Measurements from ENCODE around the gene TEKT5. TPM values are rescaled to one million over a fixed set of nuclear protein-coding genes. Genes with fewer than 3 reads are reported as not detected.

TEKT5 gene
- total and polyA plus RNA-seq, 2 donors (not counting 1 experiment from before 2014, with no cell fraction given) = 0.06 TPM; not detected in 1

GRCh38 chr16:10617662-10618420, 76.9 kb downstream of the TEKT5 start:
- no peaks in the 10 kb centered on the region for H3K36me3 ChIP-seq (ENCODE audit: control insufficient read depth, insufficient read depth, low read length)
- no peaks in the 10 kb centered on the region for H3K9me3 ChIP-seq (ENCODE audit: control insufficient read depth, insufficient read depth, low read depth, low read length)
- H3K4me3 ChIP-seq (replicated peaks in 1 of 4; ENCODE audit: control extremely low read depth in 1 of 4, insufficient read depth in 1 of 4, low read depth in 3 of 4, low read length in 4 of 4) = no peak overlapping the region
- peak in 1 of 2 donors; percentile 77 for DNase-seq (ENCODE audit: low read depth in 2 of 2)
- TF ChIP-seq CTCF (conservative IDR thresholded peaks at IDR 0.05 in 1 of 2, IDR thresholded peaks at IDR 0.05 in 1 of 2; ENCODE audit: low read depth in 1 of 2, low read length in 2 of 2) (no peak), EZH2 (IDR thresholded peaks at IDR 0.05; ENCODE audit: low read length, missing control alignments) (no peak)
- H3K27me3 ChIP-seq (ENCODE audit: control insufficient read depth, insufficient read depth, low read length) = no peaks in the 10 kb centered on the region
- H4K20me1 ChIP-seq (ENCODE audit: control insufficient read depth, extremely low read depth, insufficient read depth, low read length) = no peaks in the 10 kb centered on the region
- H3K79me2 ChIP-seq (ENCODE audit: control insufficient read depth, insufficient read depth, low read length) = no peaks in the 10 kb centered on the region
- no peak overlapping the region for H3K27ac ChIP-seq (ENCODE audit: insufficient read depth, low read length)
- no peak overlapping the region for H3K9ac ChIP-seq (ENCODE audit: insufficient read depth, low read length)
- H3K4me1 ChIP-seq (ENCODE audit: control insufficient read depth, extremely low read depth, insufficient read depth, low read length) = no peaks in the 10 kb centered on the region
- no peak overlapping the region for H2AFZ ChIP-seq (ENCODE audit: low read length)
- H3K4me2 ChIP-seq (ENCODE audit: extremely low read depth, insufficient read depth, low read length) = no peak overlapping the region

- no peaks in the 10 kb centered on the region for H3K27me3 ChIP-seq (ENCODE audit: control insufficient read depth, insufficient read depth, low read length)
- peak; percentile 36 to 69 for DNase-seq (ENCODE audit: low read depth in 2 of 2)
- no peaks in the 10 kb centered on the region for H3K9me3 ChIP-seq (ENCODE audit: control insufficient read depth, insufficient read depth, low read depth, low read length)
- no peak for TF ChIP-seq EZH2 (IDR thresholded peaks at IDR 0.05; ENCODE audit: low read length, missing control alignments)
- peak in 1 of 2 donors; percentile 21 for TF ChIP-seq CTCF (conservative IDR thresholded peaks at IDR 0.05 in 1 of 2, IDR thresholded peaks at IDR 0.05 in 1 of 2; ENCODE audit: low read depth in 1 of 2, low read length in 2 of 2)
- H3K4me1 ChIP-seq (ENCODE audit: control insufficient read depth, extremely low read depth, insufficient read depth, low read length) = no peaks in the 10 kb centered on the region
- peak overlapping the region; percentile 46 for H3K4me2 ChIP-seq (ENCODE audit: extremely low read depth, insufficient read depth, low read length)
- no peak overlapping the region for H3K27ac ChIP-seq (ENCODE audit: insufficient read depth, low read length)
- no peak overlapping the region for H3K4me3 ChIP-seq (replicated peaks in 1 of 4; ENCODE audit: control extremely low read depth in 1 of 4, insufficient read depth in 1 of 4, low read depth in 3 of 4, low read length in 4 of 4)
- no peaks in the 10 kb centered on the region for H3K36me3 ChIP-seq (ENCODE audit: control insufficient read depth, insufficient read depth, low read length)
- H3K79me2 ChIP-seq (ENCODE audit: control insufficient read depth, insufficient read depth, low read length) = no peaks in the 10 kb centered on the region
- no peak overlapping the region for H2AFZ ChIP-seq (ENCODE audit: low read length)
- H3K9ac ChIP-seq (ENCODE audit: insufficient read depth, low read length) = no peak overlapping the region
- H4K20me1 ChIP-seq (ENCODE audit: control insufficient read depth, extremely low read depth, insufficient read depth, low read length) = no peaks in the 10 kb centered on the region
These were observed 77.7 kb downstream of the TEKT5 start for GRCh38 chr16:10616756-10617640.

- Histone ChIP-seq H3K27me3 (ENCODE audit: control insufficient read depth, insufficient read depth, low read length) (no peaks in the 10 kb centered on the region), H3K4me1 (ENCODE audit: control insufficient read depth, extremely low read depth, insufficient read depth, low read length) (no peaks in the 10 kb centered on the region), H3K79me2 (ENCODE audit: control insufficient read depth, insufficient read depth, low read length) (no peaks in the 10 kb centered on the region), H2AFZ (ENCODE audit: low read length) (no peak overlapping the region), H3K36me3 (ENCODE audit: control insufficient read depth, insufficient read depth, low read length) (no peaks in the 10 kb centered on the region), H3K9me3 (ENCODE audit: control insufficient read depth, insufficient read depth, low read depth, low read length) (no peaks in the 10 kb centered on the region), H3K27ac (ENCODE audit: insufficient read depth, low read length) (no peak overlapping the region), H3K9ac (ENCODE audit: insufficient read depth, low read length) (no peak overlapping the region), H3K4me2 (ENCODE audit: extremely low read depth, insufficient read depth, low read length) (no peak overlapping the region), H3K4me3 (replicated peaks in 1 of 4; ENCODE audit: control extremely low read depth in 1 of 4, insufficient read depth in 1 of 4, low read depth in 3 of 4, low read length in 4 of 4) (no peak overlapping the region), H4K20me1 (ENCODE audit: control insufficient read depth, extremely low read depth, insufficient read depth, low read length) (no peaks in the 10 kb centered on the region)
- TF ChIP-seq CTCF (conservative IDR thresholded peaks at IDR 0.05 in 1 of 2, IDR thresholded peaks at IDR 0.05 in 1 of 2; ENCODE audit: low read depth in 1 of 2, low read length in 2 of 2) = no peak
- no peak for TF ChIP-seq EZH2 (IDR thresholded peaks at IDR 0.05; ENCODE audit: low read length, missing control alignments)
- DNase-seq (ENCODE audit: low read depth in 2 of 2) = no peak
These were observed 78.3 kb downstream of the TEKT5 start for GRCh38 chr16:10616419-10616755.

All from fibroblast of lung (primary cell).